ENCODE data around the gene NIPSNAP2. TPM values are rescaled to one million over a fixed set of nuclear protein-coding genes. Genes with fewer than 3 reads are reported as not detected.

NIPSNAP2 gene
- total and polyA plus RNA-seq, 10 of the 15 experiments (the other 5 are each of a cell fraction or from before 2014, with no cell fraction given): 24.7 to 88.5 (median 49.9) TPM

- TF ChIP-seq USF1 (IDR thresholded peaks at IDR 0.05; ENCODE audit: borderline replicate concordance, extremely low read length, insufficient read depth, low read depth, low read length) (no peak), ATF7 (IDR thresholded peaks at IDR 0.05; ENCODE audit: low read depth) (no peak), IKZF2 (IDR thresholded peaks at IDR 0.05) (0 out of 4 replicates have a peak, but pooled peaks of 1 of the 2 experiments have one; percentile 15), ZNF24 (IDR thresholded peaks at IDR 0.05) (peak; percentile 86), TAF1 (IDR thresholded peaks at IDR 0.05; ENCODE audit: borderline replicate concordance, low read depth, low read length) (peak; percentile 63; the same call in 1 of the 2 replicates), SP1 (IDR thresholded peaks at IDR 0.05; ENCODE audit: low read depth, low read length) (no peak), HDAC6 (IDR thresholded peaks at IDR 0.05; ENCODE audit: unreplicated experiment) (no peak), EED (IDR thresholded peaks at IDR 0.05; ENCODE audit: low read depth) (0 out of 2 replicates have a peak, but pooled peaks have one; percentile 20), CTCF (IDR thresholded peaks at IDR 0.05 in 2 of 3, conservative IDR thresholded peaks at IDR 0.05 in 1 of 3; ENCODE audit: control insufficient read depth in 2 of 3, extremely low read depth in 1 of 3, insufficient read depth in 1 of 3, low read depth in 3 of 3, low read length in 3 of 3) (peak in 2 of 3 experiments; percentile 19 to 48; a peak in 2 of 6 replicates), MYB (IDR thresholded peaks at IDR 0.05; ENCODE audit: borderline replicate concordance, low read depth, low read length) (no peak), SMC3 (IDR thresholded peaks at IDR 0.05; ENCODE audit: borderline replicate concordance, low read length) (no peak), LARP7 (IDR thresholded peaks at IDR 0.05) (0 out of 2 replicates have a peak, but pooled peaks have one; percentile 36), PAX5 (IDR thresholded peaks at IDR 0.05; ENCODE audit: borderline replicate concordance, low read depth, low read length) (no peak)
Observed at GRCh38 chr7:56033671-56034432, 69.5 kb downstream of the NIPSNAP2 start (continued).
